ENCODE results near the gene RBM7. TPM values are rescaled to one million over a fixed set of nuclear protein-coding genes. Genes with fewer than 3 reads are reported as not detected.

Gene RBM7
- polyA plus RNA-seq, 1 donor from 2014 or later, result 36.2 TPM

DNA sequence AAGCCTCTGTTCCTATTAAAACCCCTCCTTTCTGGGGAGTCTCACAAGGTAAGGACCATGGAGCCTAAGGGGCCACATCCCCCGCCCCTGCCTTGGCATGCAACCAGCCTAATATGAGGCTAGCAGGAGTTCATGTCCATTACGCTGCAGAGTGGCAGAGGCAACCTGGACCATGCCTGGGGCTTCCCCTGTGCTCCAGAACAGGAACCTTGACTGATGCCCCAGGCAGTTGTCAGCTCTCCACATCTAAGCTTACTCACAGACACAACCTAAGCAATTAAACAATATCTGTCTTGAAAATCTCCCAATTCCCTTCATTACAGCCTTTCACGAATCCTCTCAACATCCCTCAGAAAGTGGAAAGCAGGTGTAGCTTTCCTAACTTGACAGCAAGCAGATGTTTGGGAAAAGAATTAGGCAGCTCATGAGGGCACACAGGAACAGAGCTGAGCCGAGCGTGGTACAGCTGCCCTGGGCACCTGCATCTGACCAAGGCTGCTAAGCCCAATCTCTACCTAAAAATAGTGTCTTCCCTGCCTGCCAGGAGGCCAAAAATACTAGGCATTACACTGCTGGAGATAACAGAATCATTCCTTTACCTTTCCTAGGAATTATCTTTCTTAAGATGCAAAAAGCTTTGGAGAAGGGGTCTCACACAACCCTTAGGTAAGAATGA, 20.9 kb upstream of the RBM7 start:
- no peak overlapping the region for H3K4me2 ChIP-seq (ENCODE audit: low read length)
- H3K36me3 ChIP-seq (ENCODE audit: insufficient read depth, low read length), result no peaks in the 10 kb centered on the region
- H3K9me3 ChIP-seq (ENCODE audit: low read length), result no peaks in the 10 kb centered on the region
- H3K9me2 ChIP-seq (ENCODE audit: insufficient read depth, low read length), result no peaks in the 10 kb centered on the region
- no peaks in the 10 kb centered on the region for H3K79me2 ChIP-seq (replicated peaks; ENCODE audit: insufficient read depth, low read length)
- no peak overlapping the region for H3K9ac ChIP-seq (ENCODE audit: low read length)
- H2AFZ ChIP-seq (ENCODE audit: low read depth, low read length), result no peak overlapping the region
- no peaks in the 10 kb centered on the region for H3F3A ChIP-seq (ENCODE audit: insufficient read depth, low read length, poor library complexity, severe bottlenecking)
- TF ChIP-seq, protein P1, sequence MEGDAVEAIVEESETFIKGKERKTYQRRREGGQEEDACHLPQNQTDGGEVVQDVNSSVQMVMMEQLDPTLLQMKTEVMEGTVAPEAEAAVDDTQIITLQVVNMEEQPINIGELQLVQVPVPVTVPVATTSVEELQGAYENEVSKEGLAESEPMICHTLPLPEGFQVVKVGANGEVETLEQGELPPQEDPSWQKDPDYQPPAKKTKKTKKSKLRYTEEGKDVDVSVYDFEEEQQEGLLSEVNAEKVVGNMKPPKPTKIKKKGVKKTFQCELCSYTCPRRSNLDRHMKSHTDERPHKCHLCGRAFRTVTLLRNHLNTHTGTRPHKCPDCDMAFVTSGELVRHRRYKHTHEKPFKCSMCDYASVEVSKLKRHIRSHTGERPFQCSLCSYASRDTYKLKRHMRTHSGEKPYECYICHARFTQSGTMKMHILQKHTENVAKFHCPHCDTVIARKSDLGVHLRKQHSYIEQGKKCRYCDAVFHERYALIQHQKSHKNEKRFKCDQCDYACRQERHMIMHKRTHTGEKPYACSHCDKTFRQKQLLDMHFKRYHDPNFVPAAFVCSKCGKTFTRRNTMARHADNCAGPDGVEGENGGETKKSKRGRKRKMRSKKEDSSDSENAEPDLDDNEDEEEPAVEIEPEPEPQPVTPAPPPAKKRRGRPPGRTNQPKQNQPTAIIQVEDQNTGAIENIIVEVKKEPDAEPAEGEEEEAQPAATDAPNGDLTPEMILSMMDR (IDR thresholded peaks at IDR 0.05; ENCODE audit: poor library complexity, severe bottlenecking), result no peak
- TF ChIP-seq EZH2 (IDR thresholded peaks at IDR 0.05; ENCODE audit: borderline replicate concordance, insufficient read depth, low read length, poor library complexity, severe bottlenecking) (no peak), MXI1 (conservative IDR thresholded peaks at IDR 0.05; ENCODE audit: poor library complexity, severe bottlenecking) (no peak), EP300 (conservative IDR thresholded peaks at IDR 0.05; ENCODE audit: poor library complexity, severe bottlenecking) (no peak), RAD21 (conservative IDR thresholded peaks at IDR 0.05) (no peak), TAF1 (IDR thresholded peaks at IDR 0.05; ENCODE audit: low read depth) (no peak), POLR2AphosphoS5 (IDR thresholded peaks at IDR 0.05) (no peak), SMC3 (conservative IDR thresholded peaks at IDR 0.05; ENCODE audit: poor library complexity) (no peak)
- TF ChIP-seq, protein P2, sequence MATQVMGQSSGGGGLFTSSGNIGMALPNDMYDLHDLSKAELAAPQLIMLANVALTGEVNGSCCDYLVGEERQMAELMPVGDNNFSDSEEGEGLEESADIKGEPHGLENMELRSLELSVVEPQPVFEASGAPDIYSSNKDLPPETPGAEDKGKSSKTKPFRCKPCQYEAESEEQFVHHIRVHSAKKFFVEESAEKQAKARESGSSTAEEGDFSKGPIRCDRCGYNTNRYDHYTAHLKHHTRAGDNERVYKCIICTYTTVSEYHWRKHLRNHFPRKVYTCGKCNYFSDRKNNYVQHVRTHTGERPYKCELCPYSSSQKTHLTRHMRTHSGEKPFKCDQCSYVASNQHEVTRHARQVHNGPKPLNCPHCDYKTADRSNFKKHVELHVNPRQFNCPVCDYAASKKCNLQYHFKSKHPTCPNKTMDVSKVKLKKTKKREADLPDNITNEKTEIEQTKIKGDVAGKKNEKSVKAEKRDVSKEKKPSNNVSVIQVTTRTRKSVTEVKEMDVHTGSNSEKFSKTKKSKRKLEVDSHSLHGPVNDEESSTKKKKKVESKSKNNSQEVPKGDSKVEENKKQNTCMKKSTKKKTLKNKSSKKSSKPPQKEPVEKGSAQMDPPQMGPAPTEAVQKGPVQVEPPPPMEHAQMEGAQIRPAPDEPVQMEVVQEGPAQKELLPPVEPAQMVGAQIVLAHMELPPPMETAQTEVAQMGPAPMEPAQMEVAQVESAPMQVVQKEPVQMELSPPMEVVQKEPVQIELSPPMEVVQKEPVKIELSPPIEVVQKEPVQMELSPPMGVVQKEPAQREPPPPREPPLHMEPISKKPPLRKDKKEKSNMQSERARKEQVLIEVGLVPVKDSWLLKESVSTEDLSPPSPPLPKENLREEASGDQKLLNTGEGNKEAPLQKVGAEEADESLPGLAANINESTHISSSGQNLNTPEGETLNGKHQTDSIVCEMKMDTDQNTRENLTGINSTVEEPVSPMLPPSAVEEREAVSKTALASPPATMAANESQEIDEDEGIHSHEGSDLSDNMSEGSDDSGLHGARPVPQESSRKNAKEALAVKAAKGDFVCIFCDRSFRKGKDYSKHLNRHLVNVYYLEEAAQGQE (IDR thresholded peaks at IDR 0.05; ENCODE audit: borderline replicate concordance), result no peak
- H3K27me3 ChIP-seq (ENCODE audit: insufficient read depth, low read depth, low read length), result no peaks in the 10 kb centered on the region
- no peak overlapping the region for H3K4me3 ChIP-seq (ENCODE audit: low read length)
- H3K27ac ChIP-seq (ENCODE audit: low read length), result no peak overlapping the region
- no peaks in the 10 kb centered on the region for H4K20me1 ChIP-seq (ENCODE audit: insufficient read depth)

DNA sequence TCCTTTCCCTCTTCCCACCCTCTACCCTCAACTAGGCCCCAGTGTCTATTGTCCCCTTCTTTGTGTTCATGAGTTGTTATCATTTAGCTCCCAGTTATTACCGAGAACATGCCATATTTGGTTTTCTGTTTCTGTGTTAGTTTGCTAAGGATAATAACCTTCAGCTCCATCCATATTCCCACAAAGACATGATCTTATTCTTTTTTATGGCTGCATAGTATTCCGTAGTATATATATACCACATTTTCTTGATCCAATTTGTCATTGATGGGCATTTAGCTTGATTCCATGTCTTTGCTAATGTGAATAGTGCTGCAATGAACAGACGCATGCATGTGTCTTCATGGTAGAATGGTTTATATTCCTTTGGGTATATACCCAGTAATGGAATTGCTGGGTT, 18.0 kb upstream of the RBM7 start:
- no peak for TF ChIP-seq RAD21 (conservative IDR thresholded peaks at IDR 0.05)
- no peak for TF ChIP-seq EZH2 (IDR thresholded peaks at IDR 0.05; ENCODE audit: borderline replicate concordance, insufficient read depth, low read length, poor library complexity, severe bottlenecking)
- TF ChIP-seq, protein P1 (IDR thresholded peaks at IDR 0.05; ENCODE audit: poor library complexity, severe bottlenecking), result no peak
- TF ChIP-seq, protein P2 (IDR thresholded peaks at IDR 0.05; ENCODE audit: borderline replicate concordance), result no peak
- TF ChIP-seq SMC3 (conservative IDR thresholded peaks at IDR 0.05; ENCODE audit: poor library complexity), result no peak
- TF ChIP-seq POLR2AphosphoS5 (IDR thresholded peaks at IDR 0.05), result no peak
- no peak for TF ChIP-seq EP300 (conservative IDR thresholded peaks at IDR 0.05; ENCODE audit: poor library complexity, severe bottlenecking)
- no peak for TF ChIP-seq MXI1 (conservative IDR thresholded peaks at IDR 0.05; ENCODE audit: poor library complexity, severe bottlenecking)
- no peak for TF ChIP-seq TAF1 (IDR thresholded peaks at IDR 0.05; ENCODE audit: low read depth)
- no peaks in the 10 kb centered on the region for H3K36me3 ChIP-seq (ENCODE audit: insufficient read depth, low read length)
- no peaks in the 10 kb centered on the region for H3K9me2 ChIP-seq (ENCODE audit: insufficient read depth, low read length)
- no peak overlapping the region for H2AFZ ChIP-seq (ENCODE audit: low read depth, low read length)
- H3K27ac ChIP-seq (ENCODE audit: low read length), result no peak overlapping the region
- H3K4me2 ChIP-seq (ENCODE audit: low read length), result no peak overlapping the region
- H4K20me1 ChIP-seq (ENCODE audit: insufficient read depth), result no peaks in the 10 kb centered on the region
- H3K9ac ChIP-seq (ENCODE audit: low read length), result no peak overlapping the region
- H3K79me2 ChIP-seq (replicated peaks; ENCODE audit: insufficient read depth, low read length), result no peaks in the 10 kb centered on the region
- no peaks in the 10 kb centered on the region for H3K27me3 ChIP-seq (ENCODE audit: insufficient read depth, low read depth, low read length)
- no peaks in the 10 kb centered on the region for H3K9me3 ChIP-seq (ENCODE audit: low read length)
- H3K4me3 ChIP-seq (ENCODE audit: low read length), result no peak overlapping the region
- H3F3A ChIP-seq (ENCODE audit: insufficient read depth, low read length, poor library complexity, severe bottlenecking), result no peaks in the 10 kb centered on the region

Data from neural cell (in vitro differentiated cells).